Measurements from ENCODE around the gene FUT1.
"Not testable (repeated sequence)": the region's sequence is repeated elsewhere in the genome, so short reads cannot be mapped to it uniquely, and the experiment has no call there.

The FUT1 gene

GRCh38 chr19:48752496-48753365, at the start of gene FUT1:
TSS of gene FUT1 (minus strand) at chr19:48752641. CDS start at chr19:48751281, 1,360 bp downstream.
- DNase-seq (ENCODE audit: low read depth): no peak

GRCh38 chr19:48799358-48800300, 47.2 kb upstream of the FUT1 start:
- DNase-seq (ENCODE audit: low read depth): no peak

- no peak for DNase-seq (ENCODE audit: low read depth)
Measured at GRCh38 chr19:48798937-48799336, 46.5 kb upstream of the FUT1 start.

- no peak for DNase-seq (ENCODE audit: low read depth)
Measured at GRCh38 chr19:48797103-48797502, 44.7 kb upstream of the FUT1 start.

- DNase-seq (ENCODE audit: low read depth): no peak
Measured at GRCh38 chr19:48796298-48797083, 44.0 kb upstream of the FUT1 start.

GRCh38 chr19:48795685-48796070, 43.2 kb upstream of the FUT1 start:
- DNase-seq (ENCODE audit: low read depth): no peak

- peak; percentile 67 for DNase-seq (ENCODE audit: low read depth)
Measured at GRCh38 chr19:48795055-48795684, 42.7 kb upstream of the FUT1 start.

- no peak for DNase-seq (ENCODE audit: low read depth)
Measured at GRCh38 chr19:48794291-48794690, 41.9 kb upstream of the FUT1 start.

GRCh38 chr19:48793271-48793670, 40.8 kb upstream of the FUT1 start:
- DNase-seq (ENCODE audit: low read depth): no peak

GRCh38 chr19:48787331-48787730, 34.9 kb upstream of the FUT1 start:
- DNase-seq (ENCODE audit: low read depth): not testable (repeated sequence)

GRCh38 chr19:48786422-48786821, 34.0 kb upstream of the FUT1 start:
- DNase-seq (ENCODE audit: low read depth): not testable (repeated sequence)

- DNase-seq (ENCODE audit: low read depth): no peak
Measured at GRCh38 chr19:48784527-48784926, 32.1 kb upstream of the FUT1 start.

- DNase-seq (ENCODE audit: low read depth): no peak
Measured at GRCh38 chr19:48780631-48781391, 28.4 kb upstream of the FUT1 start.

- no peak for DNase-seq (ENCODE audit: low read depth)
Measured at GRCh38 chr19:48779636-48780035, 27.2 kb upstream of the FUT1 start.

GRCh38 chr19:48777720-48778119, 25.3 kb upstream of the FUT1 start:
- DNase-seq (ENCODE audit: low read depth): no peak

- no peak for DNase-seq (ENCODE audit: low read depth)
Measured at GRCh38 chr19:48777139-48777538, 24.7 kb upstream of the FUT1 start.

- no peak for DNase-seq (ENCODE audit: low read depth)
Measured at GRCh38 chr19:48772503-48772953, 20.1 kb upstream of the FUT1 start.

- DNase-seq (ENCODE audit: low read depth): no peak
Measured at GRCh38 chr19:48770734-48771472, 18.5 kb upstream of the FUT1 start.

GRCh38 chr19:48770266-48770665, 17.8 kb upstream of the FUT1 start:
- no peak for DNase-seq (ENCODE audit: low read depth)
